ENCODE results near the gene GMNN.
A peak's percentile ranks its signal among the peaks of the same experiment; 100 is the strongest.
"Not testable (repeated sequence)": the region's sequence is repeated elsewhere in the genome, so short reads cannot be mapped to it uniquely, and the experiment has no call there.

Gene GMNN

GRCh38 chr6:24774696-24775519, at the start of gene GMNN:
GMNN (plus strand) TSS chr6:24774937; CDS start chr6:24777247, 2,310 bp downstream.
- Mint-ChIP-seq H3K27me3 (no peaks in the 10 kb centered on the region), H3K4me3 (peak within 1 kb of the TSS; percentile 98), H3K27ac (peak within 1 kb of the TSS; percentile 97), H3K36me3 (peaks cover 4% of the 10 kb centered on the region), H3K4me1 (peaks cover 20% of the 10 kb centered on the region), H3K9me3 (no peaks in the 10 kb centered on the region)
- ATAC-seq = peak; percentile 99

GRCh38 chr6:24730653-24731052, 44.1 kb upstream of the GMNN start:
- not testable (repeated sequence) for H3K27ac Mint-ChIP-seq, H3K4me1 Mint-ChIP-seq

GRCh38 chr6:24731456-24732134, 43.1 kb upstream of the GMNN start:
- H3K27ac Mint-ChIP-seq, H3K4me1 Mint-ChIP-seq, H3K4me3 Mint-ChIP-seq, ATAC-seq, H3K27me3 Mint-ChIP-seq: not testable (repeated sequence)
- H3K9me3 Mint-ChIP-seq = peaks cover 13% of the 10 kb centered on the region
- peaks cover 14% of the 10 kb centered on the region for H3K36me3 Mint-ChIP-seq

More at GRCh38 chr6:24730653-24731052, 44.1 kb upstream of the GMNN start:
- H3K4me3 Mint-ChIP-seq, ATAC-seq, H3K27me3 Mint-ChIP-seq: not testable (repeated sequence)
- Mint-ChIP-seq H3K36me3 (peaks cover 14% of the 10 kb centered on the region), H3K9me3 (peaks cover 13% of the 10 kb centered on the region)

GRCh38 chr6:24734166-24734565, 40.6 kb upstream of the GMNN start:
- Mint-ChIP-seq H3K27ac (no peak overlapping the region), H3K4me3 (no peak overlapping the region), H3K9me3 (peaks cover 13% of the 10 kb centered on the region), H3K4me1 (no peaks in the 10 kb centered on the region), H3K36me3 (peaks cover 14% of the 10 kb centered on the region), H3K27me3 (no peaks in the 10 kb centered on the region)
- ATAC-seq = no peak

GRCh38 chr6:24734710-24735109, 40.0 kb upstream of the GMNN start:
- not testable (repeated sequence) for H3K4me3 Mint-ChIP-seq, H3K4me1 Mint-ChIP-seq, H3K27me3 Mint-ChIP-seq, H3K27ac Mint-ChIP-seq, ATAC-seq
- Mint-ChIP-seq H3K9me3 (peaks cover 13% of the 10 kb centered on the region), H3K36me3 (peaks cover 12% of the 10 kb centered on the region)

GRCh38 chr6:24738741-24739140, 36.0 kb upstream of the GMNN start:
- Mint-ChIP-seq H3K4me1 (peaks cover 20% of the 10 kb centered on the region), H3K27me3 (no peaks in the 10 kb centered on the region), H3K27ac (no peak overlapping the region), H3K36me3 (no peaks in the 10 kb centered on the region), H3K4me3 (no peak overlapping the region), H3K9me3 (peaks cover 3% of the 10 kb centered on the region)
- ATAC-seq = no peak

- H3K36me3 Mint-ChIP-seq = no peaks in the 10 kb centered on the region
- no peak overlapping the region for H3K4me3 Mint-ChIP-seq
- peaks cover 3% of the 10 kb centered on the region for H3K9me3 Mint-ChIP-seq
- no peaks in the 10 kb centered on the region for H3K27me3 Mint-ChIP-seq
- H3K4me1 Mint-ChIP-seq = peaks cover 38% of the 10 kb centered on the region
- no peak for ATAC-seq
- no peak overlapping the region for H3K27ac Mint-ChIP-seq
These were observed 33.9 kb upstream of the GMNN start for GRCh38 chr6:24740861-24741260.

GRCh38 chr6:24742216-24742738, 32.5 kb upstream of the GMNN start:
- Mint-ChIP-seq H3K27ac (peak overlapping the region; percentile 88), H3K27me3 (no peaks in the 10 kb centered on the region), H3K36me3 (no peaks in the 10 kb centered on the region), H3K4me1 (peaks cover 38% of the 10 kb centered on the region), H3K4me3 (no peak overlapping the region), H3K9me3 (peaks cover 3% of the 10 kb centered on the region)
- ATAC-seq = no peak

- Mint-ChIP-seq H3K36me3 (no peaks in the 10 kb centered on the region), H3K4me3 (peak overlapping the region; percentile 36), H3K27ac (peak overlapping the region; percentile 88), H3K4me1 (peaks cover 38% of the 10 kb centered on the region), H3K9me3 (peaks cover 3% of the 10 kb centered on the region), H3K27me3 (no peaks in the 10 kb centered on the region)
- peak; percentile 88 for ATAC-seq
These were observed 31.3 kb upstream of the GMNN start for GRCh38 chr6:24743265-24743943.

- H3K4me3 Mint-ChIP-seq = peak overlapping the region; percentile 27
- H3K36me3 Mint-ChIP-seq = no peaks in the 10 kb centered on the region
- ATAC-seq = peak; percentile 73
- peaks cover 3% of the 10 kb centered on the region for H3K9me3 Mint-ChIP-seq
- H3K27ac Mint-ChIP-seq = peak overlapping the region; percentile 88
- peaks cover 40% of the 10 kb centered on the region for H3K4me1 Mint-ChIP-seq
- no peaks in the 10 kb centered on the region for H3K27me3 Mint-ChIP-seq
These were observed 30.8 kb upstream of the GMNN start for GRCh38 chr6:24743944-24744335.

- H3K27me3 Mint-ChIP-seq = no peaks in the 10 kb centered on the region
- peaks cover 3% of the 10 kb centered on the region for H3K9me3 Mint-ChIP-seq
- H3K27ac Mint-ChIP-seq = peak overlapping the region; percentile 9
- no peaks in the 10 kb centered on the region for H3K36me3 Mint-ChIP-seq
- H3K4me1 Mint-ChIP-seq = peaks cover 46% of the 10 kb centered on the region
- H3K4me3 Mint-ChIP-seq = no peak overlapping the region
- ATAC-seq = no peak
These were observed 29.8 kb upstream of the GMNN start for GRCh38 chr6:24744911-24745310.

GRCh38 chr6:24749297-24749696, 25.4 kb upstream of the GMNN start:
- H3K9me3 Mint-ChIP-seq = no peaks in the 10 kb centered on the region
- no peak overlapping the region for H3K27ac Mint-ChIP-seq
- no peak overlapping the region for H3K4me3 Mint-ChIP-seq
- no peaks in the 10 kb centered on the region for H3K36me3 Mint-ChIP-seq
- H3K27me3 Mint-ChIP-seq = no peaks in the 10 kb centered on the region
- peaks cover 21% of the 10 kb centered on the region for H3K4me1 Mint-ChIP-seq
- no peak for ATAC-seq

GRCh38 chr6:24750878-24751277, 23.9 kb upstream of the GMNN start:
- H3K4me1 Mint-ChIP-seq, ATAC-seq, H3K4me3 Mint-ChIP-seq, H3K27ac Mint-ChIP-seq, H3K9me3 Mint-ChIP-seq, H3K36me3 Mint-ChIP-seq, H3K27me3 Mint-ChIP-seq: not testable (repeated sequence)

GRCh38 chr6:24752503-24752902, 22.2 kb upstream of the GMNN start:
- Mint-ChIP-seq H3K27ac (no peak overlapping the region), H3K4me3 (no peak overlapping the region), H3K9me3 (no peaks in the 10 kb centered on the region), H3K36me3 (no peaks in the 10 kb centered on the region), H3K27me3 (no peaks in the 10 kb centered on the region), H3K4me1 (peaks cover 8% of the 10 kb centered on the region)
- no peak for ATAC-seq

- H3K4me3 Mint-ChIP-seq = no peak overlapping the region
- no peaks in the 10 kb centered on the region for H3K36me3 Mint-ChIP-seq
- ATAC-seq = no peak
- H3K9me3 Mint-ChIP-seq = no peaks in the 10 kb centered on the region
- H3K4me1 Mint-ChIP-seq = peaks cover 8% of the 10 kb centered on the region
- no peaks in the 10 kb centered on the region for H3K27me3 Mint-ChIP-seq
- H3K27ac Mint-ChIP-seq = no peak overlapping the region
These were observed 21.7 kb upstream of the GMNN start for GRCh38 chr6:24752917-24753492.
